ENCODE measurements around the gene CNRIP1.

- TF ChIP-seq, protein P1, sequence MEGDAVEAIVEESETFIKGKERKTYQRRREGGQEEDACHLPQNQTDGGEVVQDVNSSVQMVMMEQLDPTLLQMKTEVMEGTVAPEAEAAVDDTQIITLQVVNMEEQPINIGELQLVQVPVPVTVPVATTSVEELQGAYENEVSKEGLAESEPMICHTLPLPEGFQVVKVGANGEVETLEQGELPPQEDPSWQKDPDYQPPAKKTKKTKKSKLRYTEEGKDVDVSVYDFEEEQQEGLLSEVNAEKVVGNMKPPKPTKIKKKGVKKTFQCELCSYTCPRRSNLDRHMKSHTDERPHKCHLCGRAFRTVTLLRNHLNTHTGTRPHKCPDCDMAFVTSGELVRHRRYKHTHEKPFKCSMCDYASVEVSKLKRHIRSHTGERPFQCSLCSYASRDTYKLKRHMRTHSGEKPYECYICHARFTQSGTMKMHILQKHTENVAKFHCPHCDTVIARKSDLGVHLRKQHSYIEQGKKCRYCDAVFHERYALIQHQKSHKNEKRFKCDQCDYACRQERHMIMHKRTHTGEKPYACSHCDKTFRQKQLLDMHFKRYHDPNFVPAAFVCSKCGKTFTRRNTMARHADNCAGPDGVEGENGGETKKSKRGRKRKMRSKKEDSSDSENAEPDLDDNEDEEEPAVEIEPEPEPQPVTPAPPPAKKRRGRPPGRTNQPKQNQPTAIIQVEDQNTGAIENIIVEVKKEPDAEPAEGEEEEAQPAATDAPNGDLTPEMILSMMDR (IDR thresholded peaks at IDR 0.05 in 8 of 11, conservative IDR thresholded peaks at IDR 0.05 in 3 of 11) = no peak
- no peak for TF ChIP-seq POLR2AphosphoS5 (IDR thresholded peaks at IDR 0.05)
- TF ChIP-seq POLR2A (IDR thresholded peaks at IDR 0.05) = no peak
Observed at GRCh38 chr2:68367953-68368653, 48.4 kb upstream of the CNRIP1 start.

Data from spleen (tissue), 7 donors.